ENCODE data around the gene HSPA1L. TPM values are rescaled to one million over a fixed set of nuclear protein-coding genes. Genes with fewer than 3 reads are reported as not detected.
"Not testable (repeated sequence)": the region's sequence is repeated elsewhere in the genome, so short reads cannot be mapped to it uniquely, and the experiment has no call there.

The HSPA1L gene
- total and polyA plus RNA-seq, 2 donors (not counting 1 experiment from before 2014, with no cell fraction given) = 0.74 to 3.1 TPM

- H2AFZ ChIP-seq (ENCODE audit: low read length) = no peak overlapping the region
- peaks cover 15% of the 10 kb centered on the region for H3K4me1 ChIP-seq (ENCODE audit: control insufficient read depth, extremely low read depth, insufficient read depth, low read length)
- H4K20me1 ChIP-seq (ENCODE audit: control insufficient read depth, extremely low read depth, insufficient read depth, low read length) = peaks cover 6% of the 10 kb centered on the region
- H3K4me2 ChIP-seq (ENCODE audit: extremely low read depth, insufficient read depth, low read length) = peak overlapping the region; percentile 5
- H3K79me2 ChIP-seq (ENCODE audit: control insufficient read depth, insufficient read depth, low read length) = peaks cover 42% of the 10 kb centered on the region
- H3K27ac ChIP-seq (ENCODE audit: insufficient read depth, low read length) = no peak overlapping the region
- no peak for TF ChIP-seq CTCF (conservative IDR thresholded peaks at IDR 0.05 in 1 of 2, IDR thresholded peaks at IDR 0.05 in 1 of 2; ENCODE audit: low read depth in 1 of 2, low read length in 2 of 2)
- TF ChIP-seq EZH2 (IDR thresholded peaks at IDR 0.05; ENCODE audit: low read length, missing control alignments) = no peak
- peak overlapping the region in 1 of 4 experiments; percentile 1 for H3K4me3 ChIP-seq (replicated peaks in 1 of 4; ENCODE audit: control extremely low read depth in 1 of 4, insufficient read depth in 1 of 4, low read depth in 3 of 4, low read length in 4 of 4)
- no peaks in the 10 kb centered on the region for H3K9me3 ChIP-seq (ENCODE audit: control insufficient read depth, insufficient read depth, low read depth, low read length)
- peaks cover 18% of the 10 kb centered on the region for H3K36me3 ChIP-seq (ENCODE audit: control insufficient read depth, insufficient read depth, low read length)
- H3K27me3 ChIP-seq (ENCODE audit: control insufficient read depth, insufficient read depth, low read length) = no peaks in the 10 kb centered on the region
- DNase-seq (ENCODE audit: low read depth in 2 of 2) = no peak
- H3K9ac ChIP-seq (ENCODE audit: insufficient read depth, low read length) = no peak overlapping the region
Measured at GRCh38 chr6:31838968-31839367, 23.9 kb upstream of the HSPA1L start.

- not testable (repeated sequence) for H3K9ac ChIP-seq (ENCODE audit: insufficient read depth, low read length); H3K27me3 ChIP-seq (ENCODE audit: control insufficient read depth, insufficient read depth, low read length); DNase-seq (ENCODE audit: low read depth in 2 of 2); H3K27ac ChIP-seq (ENCODE audit: insufficient read depth, low read length); H4K20me1 ChIP-seq (ENCODE audit: control insufficient read depth, extremely low read depth, insufficient read depth, low read length); H3K9me3 ChIP-seq (ENCODE audit: control insufficient read depth, insufficient read depth, low read depth, low read length); H2AFZ ChIP-seq (ENCODE audit: low read length)
- Histone ChIP-seq H3K36me3 (ENCODE audit: control insufficient read depth, insufficient read depth, low read length) (peaks cover 18% of the 10 kb centered on the region), H3K4me2 (ENCODE audit: extremely low read depth, insufficient read depth, low read length) (peak overlapping the region; percentile 81), H3K4me3 (replicated peaks in 1 of 4; ENCODE audit: control extremely low read depth in 1 of 4, insufficient read depth in 1 of 4, low read depth in 3 of 4, low read length in 4 of 4) (peak overlapping the region; percentile 70 to 97 (median 74)), H3K4me1 (ENCODE audit: control insufficient read depth, extremely low read depth, insufficient read depth, low read length) (peaks cover 15% of the 10 kb centered on the region), H3K79me2 (ENCODE audit: control insufficient read depth, insufficient read depth, low read length) (peaks cover 42% of the 10 kb centered on the region)
Measured at GRCh38 chr6:31838114-31838553, 23.1 kb upstream of the HSPA1L start.

GRCh38 chr6:31837369-31838113 is 22.5 kb upstream of the HSPA1L start:
- no peaks in the 10 kb centered on the region for H3K27me3 ChIP-seq (ENCODE audit: control insufficient read depth, insufficient read depth, low read length)
- H4K20me1 ChIP-seq (ENCODE audit: control insufficient read depth, extremely low read depth, insufficient read depth, low read length) = peaks cover 6% of the 10 kb centered on the region
- peak overlapping the region; percentile 93 for H3K27ac ChIP-seq (ENCODE audit: insufficient read depth, low read length)
- H3K79me2 ChIP-seq (ENCODE audit: control insufficient read depth, insufficient read depth, low read length) = peaks cover 42% of the 10 kb centered on the region
- no peak overlapping the region for H2AFZ ChIP-seq (ENCODE audit: low read length)
- no peak overlapping the region for H3K9ac ChIP-seq (ENCODE audit: insufficient read depth, low read length)
- DNase-seq (ENCODE audit: low read depth in 2 of 2) = no peak
- peak overlapping the region; percentile 70 to 97 (median 74) for H3K4me3 ChIP-seq (replicated peaks in 1 of 4; ENCODE audit: control extremely low read depth in 1 of 4, insufficient read depth in 1 of 4, low read depth in 3 of 4, low read length in 4 of 4)
- peaks cover 15% of the 10 kb centered on the region for H3K4me1 ChIP-seq (ENCODE audit: control insufficient read depth, extremely low read depth, insufficient read depth, low read length)
- H3K4me2 ChIP-seq (ENCODE audit: extremely low read depth, insufficient read depth, low read length) = peak overlapping the region; percentile 81
- H3K9me3 ChIP-seq (ENCODE audit: control insufficient read depth, insufficient read depth, low read depth, low read length) = no peaks in the 10 kb centered on the region
- TF ChIP-seq CTCF (conservative IDR thresholded peaks at IDR 0.05 in 1 of 2, IDR thresholded peaks at IDR 0.05 in 1 of 2; ENCODE audit: low read depth in 1 of 2, low read length in 2 of 2) = no peak
- TF ChIP-seq EZH2 (IDR thresholded peaks at IDR 0.05; ENCODE audit: low read length, missing control alignments) = no peak
- H3K36me3 ChIP-seq (ENCODE audit: control insufficient read depth, insufficient read depth, low read length) = peaks cover 18% of the 10 kb centered on the region
